KMS-11 (cell line): Measurements from ENCODE around the gene FOXRED2.
A peak's percentile ranks its signal among the peaks of the same experiment; 100 is the strongest.

Source experiments
- H2AFZ ChIP-seq: fragments of 200-600 bp; sonication (generic); 2 replicates; pipeline ENCODE4 v1.6.1; 2016; ENCODE audit warnings: antibody characterized with exemption, mixed run types, low read depth
- H3K27ac ChIP-seq: fragments of 200-600 bp; sonication (generic); 2 replicates; pipeline ENCODE4 v1.6.1; 2016; ENCODE audit warnings: mild to moderate bottlenecking, mixed run types
- H3K27me3 ChIP-seq: fragments of 200-600 bp; sonication (generic); 2 replicates; pipeline ENCODE4 v1.6.1; 2017; ENCODE audit warnings: mild to moderate bottlenecking, low read depth, mixed run types, moderate library complexity; ENCODE audit not compliant: insufficient read depth
- H3K36me3 ChIP-seq: fragments of 200-600 bp; sonication (generic); 2 replicates; pipeline ENCODE4 v1.6.1; 2017; ENCODE audit warnings: mild to moderate bottlenecking, mixed run types; ENCODE audit not compliant: insufficient read depth
- H3K4me1 ChIP-seq: fragments of 200-600 bp; sonication (generic); 2 replicates; pipeline ENCODE4 v1.6.1; 2016; ENCODE audit warnings: mild to moderate bottlenecking, low read depth, mixed run types; ENCODE audit not compliant: poor library complexity, severe bottlenecking
- H3K4me2 ChIP-seq: fragments of 200-600 bp; sonication (generic); 2 replicates; pipeline ENCODE4 v1.7.0; 2016; ENCODE audit warnings: mild to moderate bottlenecking, mixed run types
- H3K4me3 ChIP-seq: fragments of 200-600 bp; sonication (generic); IDR thresholded peaks from 2 replicates; pipeline ENCODE4 v1.6.1; 2017; ENCODE audit warnings: low read depth, low read length, mixed read lengths; ENCODE audit not compliant: insufficient read depth
- H3K79me2 ChIP-seq: fragments of 200-600 bp; sonication (generic); 2 replicates; pipeline ENCODE4 v1.6.1; 2016; ENCODE audit warnings: low read depth, mixed run types; ENCODE audit not compliant: insufficient read depth
- H3K9ac ChIP-seq: fragments of 200-600 bp; sonication (generic); 2 replicates; pipeline ENCODE4 v1.6.1; 2016; ENCODE audit warnings: mild to moderate bottlenecking, mixed run types
- H4K20me1 ChIP-seq: fragments of 200-600 bp; sonication (generic); 2 replicates; pipeline ENCODE4 v1.6.1; 2016; ENCODE audit warnings: mild to moderate bottlenecking, mixed run types; ENCODE audit not compliant: insufficient read depth
- CTCF ChIP-seq: fragments of 200-600 bp; sonication (generic); conservative IDR thresholded peaks from 2 replicates; pipeline ENCODE4 v1.6.1; 2017; ENCODE audit warnings: low read depth, mild to moderate bottlenecking, antibody characterized with exemption, low read length, moderate library complexity, mixed read lengths

The FOXRED2 gene

GRCh38 chr22:36470994-36471331, 35.9 kb downstream of the FOXRED2 start:
- peaks cover 47% of the 10 kb centered on the region for H3K4me1 ChIP-seq
- no peaks in the 10 kb centered on the region for H3K79me2 ChIP-seq
- H3K36me3 ChIP-seq, result no peaks in the 10 kb centered on the region
- no peak overlapping the region for H3K27ac ChIP-seq
- H3K9ac ChIP-seq, result no peak overlapping the region
- no peak for TF ChIP-seq CTCF
- H2AFZ ChIP-seq, result no peak overlapping the region
- no peak overlapping the region for H3K4me2 ChIP-seq
- H4K20me1 ChIP-seq, result no peaks in the 10 kb centered on the region
- no peaks in the 10 kb centered on the region for H3K27me3 ChIP-seq
- no peak overlapping the region for H3K4me3 ChIP-seq

GRCh38 chr22:36470162-36470993, 36.5 kb downstream of the FOXRED2 start:
- H3K27ac ChIP-seq, result no peak overlapping the region
- H2AFZ ChIP-seq, result no peak overlapping the region
- no peak overlapping the region for H3K9ac ChIP-seq
- no peaks in the 10 kb centered on the region for H3K27me3 ChIP-seq
- peak overlapping the region; percentile 2; the same call in 1 of the 2 replicates for H3K4me2 ChIP-seq
- H3K79me2 ChIP-seq, result no peaks in the 10 kb centered on the region
- H3K4me3 ChIP-seq, result no peak overlapping the region
- no peaks in the 10 kb centered on the region for H3K36me3 ChIP-seq
- peak; percentile 88 for TF ChIP-seq CTCF
- H4K20me1 ChIP-seq, result no peaks in the 10 kb centered on the region
- H3K4me1 ChIP-seq, result peaks cover 48% of the 10 kb centered on the region

- H3K4me1 ChIP-seq, result peaks cover 48% of the 10 kb centered on the region
- no peak overlapping the region for H3K9ac ChIP-seq
- no peak for TF ChIP-seq CTCF
- no peaks in the 10 kb centered on the region for H4K20me1 ChIP-seq
- H3K4me3 ChIP-seq, result no peak overlapping the region
- H3K36me3 ChIP-seq, result no peaks in the 10 kb centered on the region
- H3K4me2 ChIP-seq, result peak overlapping the region; percentile 29; the same call in 1 of the 2 replicates
- no peak overlapping the region for H3K27ac ChIP-seq
- no peaks in the 10 kb centered on the region for H3K79me2 ChIP-seq
- no peak overlapping the region for H2AFZ ChIP-seq
- no peaks in the 10 kb centered on the region for H3K27me3 ChIP-seq
Measured at GRCh38 chr22:36469094-36469710, 37.6 kb downstream of the FOXRED2 start.

GRCh38 chr22:36467946-36468345, 38.9 kb downstream of the FOXRED2 start:
- H3K79me2 ChIP-seq, result no peaks in the 10 kb centered on the region
- peak overlapping the region; percentile 28; the same call in 1 of the 2 replicates for H3K9ac ChIP-seq
- peak overlapping the region; percentile 100 for H3K4me2 ChIP-seq
- peaks cover 48% of the 10 kb centered on the region for H3K4me1 ChIP-seq
- TF ChIP-seq CTCF, result no peak
- H4K20me1 ChIP-seq, result no peaks in the 10 kb centered on the region
- H3K4me3 ChIP-seq, result no peak overlapping the region
- H2AFZ ChIP-seq, result no peak overlapping the region
- H3K36me3 ChIP-seq, result no peaks in the 10 kb centered on the region
- no peaks in the 10 kb centered on the region for H3K27me3 ChIP-seq
- peak overlapping the region; percentile 27; the same call in 1 of the 2 replicates for H3K27ac ChIP-seq
